Endothelial cell of umbilical vein (primary cell): ENCODE results near the gene CROT. TPM values are rescaled to one million over a fixed set of nuclear protein-coding genes. Genes with fewer than 3 reads are reported as not detected.

Source experiments
- BruUV-seq: library from RNA; stranded (reverse); fragments of 400-500 nt; replicated peaks from 2 replicates; lab custom pipeline; 2021; lab: Mats Ljungman, UMichigan
- CTCF ChIA-PET: fragments of 300-600, 350-600 bp; sonication (Branson Sonifier 250); formaldehyde crosslinking; loops from one replicate; lab custom pipeline; 2021; ENCODE audit warnings: antibody characterized with exemption, inconsistent platforms; lab: Charles Lee
- POLR2A ChIA-PET: fragments of 300-600, 350-600 bp; sonication (Branson Sonifier 250); formaldehyde crosslinking; loops from one replicate; lab custom pipeline; 2021; ENCODE audit warnings: antibody characterized with exemption, inconsistent platforms; lab: Charles Lee
- DNase-seq: peaks from one replicate; pipeline ENCODE4 v3.0.0-alpha.2; 2011; ENCODE audit warnings: low read depth, low spot score
- FAIRE-seq: peaks from 2 replicates; lab custom pipeline; 2011; peaks lifted over from hg19 to GRCh38; lab: Jason Lieb, UNC
- H2AFZ ChIP-seq: 2 replicates; pipeline ENCODE4 v1.6.0; 2012; ENCODE audit warnings: low read depth, low read length, control low read depth, inconsistent platforms
- H3K27ac ChIP-seq: 2 replicates; pipeline ENCODE4 v1.5.1; 2011; ENCODE audit warnings: low read depth, mild to moderate bottlenecking, control low read depth, low read length, moderate library complexity; ENCODE audit not compliant: insufficient read depth
- H3K27me3 ChIP-seq, 2 experiments: 2 replicates each; pipeline versions ENCODE4 v1.6.0 to v1.6.1; 2011; ENCODE audit warnings: low read length in 2 of 2, mixed read lengths in 1 of 2; ENCODE audit not compliant: control insufficient read depth in 2 of 2, insufficient read depth in 2 of 2
- H3K36me3 ChIP-seq, 2 experiments: 2 replicates in 1 of 2; 3 replicates in 1 of 2; pipeline ENCODE4 v1.5.1; 2011; ENCODE audit warnings: low read length in 2 of 2, mild to moderate bottlenecking in 1 of 2, moderate library complexity in 1 of 2; ENCODE audit not compliant: control insufficient read depth in 2 of 2, insufficient read depth in 2 of 2; ENCODE audit errors: extremely low read depth in 1 of 2
- H3K4me1 ChIP-seq: 3 replicates; pipeline ENCODE4 v1.5.1; 2011; ENCODE audit warnings: mild to moderate bottlenecking, low read length; ENCODE audit not compliant: control insufficient read depth, insufficient read depth; ENCODE audit errors: extremely low read depth
- H3K4me2 ChIP-seq: 2 replicates; pipeline ENCODE4 v1.6.1; 2011; ENCODE audit warnings: low read length, control low read depth, mixed read lengths; ENCODE audit not compliant: insufficient read depth
- H3K4me3 ChIP-seq, 3 experiments: fragments of 200-600 bp in 1 of 3; sonication (generic), shearing (Covaris generic) in 1 of 3; replicated peaks in 1 of 3; 2 replicates each; pipeline ENCODE4 v1.5.1; 2011 to 2016; ENCODE audit warnings: control low read depth in 3 of 3, low read length in 3 of 3, mild to moderate bottlenecking in 2 of 3, inconsistent platforms in 1 of 3, low read depth in 1 of 3, moderate library complexity in 1 of 3; ENCODE audit not compliant: insufficient read depth in 1 of 3
- H3K79me2 ChIP-seq: 2 replicates; pipeline ENCODE4 v1.6.0; 2012; ENCODE audit warnings: low read length, inconsistent platforms; ENCODE audit not compliant: control insufficient read depth, insufficient read depth
- H3K9ac ChIP-seq: replicated peaks from 2 replicates; pipeline ENCODE3; 2011; ENCODE audit warnings: low read length, control low read depth; ENCODE audit not compliant: insufficient read depth; ENCODE audit errors: extremely low read depth
- H3K9me1 ChIP-seq: replicated peaks from 3 replicates; pipeline ENCODE4 v1.6.0; 2011; ENCODE audit warnings: mild to moderate bottlenecking, low read length; ENCODE audit not compliant: control insufficient read depth, insufficient read depth; ENCODE audit errors: extremely low read depth
- H3K9me3 ChIP-seq: replicated peaks from 2 replicates; pipeline ENCODE4 v1.5.1; 2012; ENCODE audit warnings: low read length, inconsistent platforms; ENCODE audit not compliant: control insufficient read depth, insufficient read depth
- H4K20me1 ChIP-seq: replicated peaks from 2 replicates; pipeline ENCODE3; 2011; ENCODE audit warnings: mild to moderate bottlenecking, low read length; ENCODE audit not compliant: control insufficient read depth, insufficient read depth; ENCODE audit errors: extremely low read depth
- EZH2 ChIP-seq: IDR thresholded peaks from 2 replicates; pipeline ENCODE4 v1.6.1; 2012; ENCODE audit warnings: borderline replicate concordance, low read depth, mild to moderate bottlenecking, moderate library complexity, low read length, inconsistent platforms; ENCODE audit not compliant: severe bottlenecking
- FOS ChIP-seq: IDR thresholded peaks from 2 replicates; pipeline ENCODE4 v1.6.1; 2011; ENCODE audit warnings: mild to moderate bottlenecking, low read length, moderate library complexity, borderline replicate concordance; ENCODE audit not compliant: insufficient read depth
- GATA2 ChIP-seq: IDR thresholded peaks from 2 replicates; pipeline ENCODE4 v1.7.0; 2011; ENCODE audit warnings: low read depth, mild to moderate bottlenecking, moderate library complexity, mixed read lengths, low read length; ENCODE audit not compliant: insufficient read length, insufficient read depth
- JUN ChIP-seq: IDR thresholded peaks from 2 replicates; pipeline ENCODE4 v1.6.1; 2011; ENCODE audit warnings: borderline replicate concordance, low read depth; ENCODE audit not compliant: insufficient read length, insufficient read depth
- MYC ChIP-seq: IDR thresholded peaks from one replicate; pipeline ENCODE4 v1.6.1; 2011; ENCODE audit warnings: mild to moderate bottlenecking, low read depth, low read length
- POLR2A ChIP-seq: IDR thresholded peaks from 2 replicates; pipeline ENCODE4 v1.6.1; 2012; ENCODE audit warnings: low read depth, mild to moderate bottlenecking, control low read depth, low read length
- POLR2AphosphoS5 ChIP-seq: IDR thresholded peaks from 2 replicates; pipeline ENCODE4 v1.6.1; 2012; ENCODE audit warnings: low read depth, mild to moderate bottlenecking, control low read depth, low read length, moderate library complexity; ENCODE audit not compliant: insufficient read depth
- dilution Hi-C: fragments of 300-500 bp; cut with MboI; formaldehyde crosslinking; loops from one replicate; pipeline ENCODE4 v1.15.0; 2019; ENCODE audit warnings: low sequenced_read_pairs; ENCODE audit not compliant: extremely low pct_ligation_motif_present
- intact Hi-C: fragments of 100-400 bp; cut with micrococcal nuclease; formaldehyde crosslinking; loops from one replicate; pipeline ENCODE4 v1.10.0; 2022
- polyA plus RNA-seq, 4 experiments: library from polyadenylated mRNA; depleted of rRNA in 3 of 4; stranded (reverse) in 3 of 4; unstranded in 1 of 4; fragments of >200 nt; gene quantifications; 2 replicates each; pipeline versions ENCODE4 v1.2.1 to v1.2.3, GENCODE V29; 2011 to 2012; ENCODE audit warnings: missing spikeins in 1 of 4
- total RNA-seq: library from RNA; stranded (reverse); gene quantifications from 2 replicates; pipeline ENCODE4 v1.2.3, GENCODE V29; 2021
- TF ChIP-seq, protein P1 (sequence below): IDR thresholded peaks from 2 replicates; pipeline ENCODE4 v1.6.1; 2011; ENCODE audit not compliant: insufficient read depth, insufficient read length
- TF ChIP-seq, protein P2 (sequence below), 2 donors: IDR thresholded peaks; 1 replicate in 1 of 2; 2 replicates in 1 of 2; pipeline ENCODE4 v1.5.1; 2011; ENCODE audit warnings: low read length in 2 of 2, mild to moderate bottlenecking in 2 of 2, moderate library complexity in 2 of 2, control low read depth in 1 of 2, inconsistent platforms in 1 of 2, low read depth in 1 of 2; ENCODE audit not compliant: insufficient read depth in 1 of 2; ENCODE audit errors: extremely low read depth in 1 of 2

The CROT gene
- total and polyA plus RNA-seq, 2 donors (not counting 3 experiments of a cell fraction or from before 2014, with no cell fraction given) = 3.3 to 6.6 TPM

DNA sequence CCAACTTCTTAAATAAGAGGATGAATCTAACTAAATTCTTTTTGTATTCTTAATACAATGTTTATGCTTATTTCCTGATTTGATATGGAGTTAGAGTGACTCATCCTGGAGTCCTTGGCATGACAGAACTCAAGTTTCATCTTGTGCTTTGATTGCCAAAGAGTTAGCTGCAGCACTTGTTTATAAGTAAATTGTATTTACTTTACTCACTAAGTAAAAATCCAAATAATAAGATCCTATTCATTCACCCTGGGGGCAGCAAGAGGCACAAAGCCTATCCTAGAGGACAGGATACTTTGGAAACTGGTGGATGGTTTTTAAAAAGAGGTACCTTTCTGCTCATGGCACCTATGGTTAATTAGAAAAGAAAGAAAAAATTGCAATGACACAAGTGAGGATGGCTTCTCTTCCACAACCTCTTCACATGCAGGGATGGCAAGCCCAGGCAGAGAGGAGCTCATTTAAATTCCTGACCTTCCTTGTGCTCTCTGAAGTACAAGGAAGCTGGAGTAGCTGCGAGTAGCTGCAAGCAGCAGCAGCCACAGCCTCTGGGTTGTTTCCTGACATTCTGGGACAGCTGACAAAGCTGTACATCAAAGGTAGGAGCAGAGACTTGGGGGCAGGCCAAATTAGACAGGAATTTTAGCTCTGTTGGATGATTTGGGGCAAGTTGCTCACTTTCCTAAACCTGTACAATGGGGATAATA, 28.5 kb upstream of the CROT start:
- no peak for FAIRE-seq
- ChIA-PET POLR2A (no interaction called here), CTCF (interaction anchor here (0.6 to 10.2 kb wide), 5 partner anchors 10 to 569 kb away, joined by 3 to 299 read pairs (median 6); no protein-coding TSS in a partner anchor)
- H3K4me3 ChIP-seq = no peak overlapping the region
- H2AFZ ChIP-seq = no peak overlapping the region
- no peaks in the 10 kb centered on the region for H3K9me3 ChIP-seq
- BruUV-seq = no TSS peak
- H3K4me1 ChIP-seq = peaks cover 3% of the 10 kb centered on the region
- no peaks in the 10 kb centered on the region for H3K79me2 ChIP-seq
- dilution Hi-C loops (loop anchor here (25.0 kb wide), 1 partner anchor 95 kb away; no protein-coding TSS in a partner anchor), intact Hi-C loops (no loop called here)
- no peaks in the 10 kb centered on the region for H3K36me3 ChIP-seq
- H4K20me1 ChIP-seq = no peaks in the 10 kb centered on the region
- TF ChIP-seq, protein P1, sequence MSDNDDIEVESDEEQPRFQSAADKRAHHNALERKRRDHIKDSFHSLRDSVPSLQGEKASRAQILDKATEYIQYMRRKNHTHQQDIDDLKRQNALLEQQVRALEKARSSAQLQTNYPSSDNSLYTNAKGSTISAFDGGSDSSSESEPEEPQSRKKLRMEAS = no peak
- TF ChIP-seq POLR2AphosphoS5 = no peak
- peak; percentile 76 for TF ChIP-seq FOS
- no peaks in the 10 kb centered on the region for H3K9me1 ChIP-seq
- H3K27me3 ChIP-seq = no peaks in the 10 kb centered on the region
- DNase-seq = peak; percentile 76
- no peak overlapping the region for H3K4me2 ChIP-seq
- no peak overlapping the region for H3K9ac ChIP-seq
- no peak overlapping the region for H3K27ac ChIP-seq

DNA sequence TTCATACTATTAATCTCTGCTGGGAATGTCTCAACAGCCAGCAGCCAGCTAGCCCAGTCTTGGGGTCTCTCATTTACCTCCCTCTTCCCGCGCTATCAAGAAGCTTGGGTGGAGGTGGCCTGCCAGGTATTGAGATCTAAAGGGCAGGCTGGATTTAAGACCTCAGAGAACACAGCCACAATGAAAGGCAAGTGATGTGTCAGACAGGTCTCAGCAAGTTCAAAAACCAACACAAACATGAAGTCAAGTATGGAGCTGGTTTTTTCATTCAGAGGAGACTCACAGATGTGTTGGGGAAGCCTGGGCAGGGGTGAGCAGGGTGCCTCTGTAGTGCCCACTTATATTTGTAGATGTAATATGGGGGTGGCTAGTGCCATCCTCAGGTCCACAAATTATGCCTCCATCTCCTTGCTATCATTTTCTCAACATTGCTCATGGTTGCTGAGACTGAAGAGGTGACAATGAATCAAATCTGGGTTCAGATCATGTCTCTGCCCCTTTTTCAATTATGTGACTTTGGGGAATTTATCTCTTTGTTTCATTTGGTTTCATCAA, 27.7 kb upstream of the CROT start:
- Histone ChIP-seq H4K20me1 (no peaks in the 10 kb centered on the region), H3K36me3 (no peaks in the 10 kb centered on the region), H3K4me2 (no peak overlapping the region), H3K27ac (no peak overlapping the region), H2AFZ (no peak overlapping the region), H3K9me1 (no peaks in the 10 kb centered on the region), H3K27me3 (no peaks in the 10 kb centered on the region), H3K4me1 (peaks cover 3% of the 10 kb centered on the region), H3K9ac (no peak overlapping the region), H3K79me2 (no peaks in the 10 kb centered on the region), H3K4me3 (no peak overlapping the region), H3K9me3 (no peaks in the 10 kb centered on the region)
- ChIA-PET POLR2A (no interaction called here), CTCF (interaction anchor here (1.0 to 10.2 kb wide), 4 partner anchors 9 to 569 kb away, joined by 4 to 299 read pairs (median 6); no protein-coding TSS in a partner anchor)
- no TSS peak for BruUV-seq
- no peak for DNase-seq
- TF ChIP-seq POLR2AphosphoS5 (no peak), EZH2 (no peak), FOS (no peak), POLR2A (no peak), GATA2 (no peak), MYC (no peak), JUN (no peak)
- TF ChIP-seq, protein P1 = no peak
- TF ChIP-seq, protein P2, sequence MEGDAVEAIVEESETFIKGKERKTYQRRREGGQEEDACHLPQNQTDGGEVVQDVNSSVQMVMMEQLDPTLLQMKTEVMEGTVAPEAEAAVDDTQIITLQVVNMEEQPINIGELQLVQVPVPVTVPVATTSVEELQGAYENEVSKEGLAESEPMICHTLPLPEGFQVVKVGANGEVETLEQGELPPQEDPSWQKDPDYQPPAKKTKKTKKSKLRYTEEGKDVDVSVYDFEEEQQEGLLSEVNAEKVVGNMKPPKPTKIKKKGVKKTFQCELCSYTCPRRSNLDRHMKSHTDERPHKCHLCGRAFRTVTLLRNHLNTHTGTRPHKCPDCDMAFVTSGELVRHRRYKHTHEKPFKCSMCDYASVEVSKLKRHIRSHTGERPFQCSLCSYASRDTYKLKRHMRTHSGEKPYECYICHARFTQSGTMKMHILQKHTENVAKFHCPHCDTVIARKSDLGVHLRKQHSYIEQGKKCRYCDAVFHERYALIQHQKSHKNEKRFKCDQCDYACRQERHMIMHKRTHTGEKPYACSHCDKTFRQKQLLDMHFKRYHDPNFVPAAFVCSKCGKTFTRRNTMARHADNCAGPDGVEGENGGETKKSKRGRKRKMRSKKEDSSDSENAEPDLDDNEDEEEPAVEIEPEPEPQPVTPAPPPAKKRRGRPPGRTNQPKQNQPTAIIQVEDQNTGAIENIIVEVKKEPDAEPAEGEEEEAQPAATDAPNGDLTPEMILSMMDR (IDR thresholded peaks at IDR 0.05; ENCODE audit: extremely low read depth in 1 of 2, insufficient read depth in 1 of 2, low read depth in 1 of 2, low read length in 2 of 2) = no peak
- no peak for FAIRE-seq
- intact Hi-C loops = no loop called here
- dilution Hi-C loops = loop anchor here (25.0 kb wide), 1 partner anchor 95 kb away; no protein-coding TSS in a partner anchor
